ENCODE data around the gene GABBR2. TPM values are rescaled to one million over a fixed set of nuclear protein-coding genes. Genes with fewer than 3 reads are reported as not detected.

The GABBR2 gene
- total RNA-seq, 1 experiment from 2014 or later: 6.3 TPM

DNA sequence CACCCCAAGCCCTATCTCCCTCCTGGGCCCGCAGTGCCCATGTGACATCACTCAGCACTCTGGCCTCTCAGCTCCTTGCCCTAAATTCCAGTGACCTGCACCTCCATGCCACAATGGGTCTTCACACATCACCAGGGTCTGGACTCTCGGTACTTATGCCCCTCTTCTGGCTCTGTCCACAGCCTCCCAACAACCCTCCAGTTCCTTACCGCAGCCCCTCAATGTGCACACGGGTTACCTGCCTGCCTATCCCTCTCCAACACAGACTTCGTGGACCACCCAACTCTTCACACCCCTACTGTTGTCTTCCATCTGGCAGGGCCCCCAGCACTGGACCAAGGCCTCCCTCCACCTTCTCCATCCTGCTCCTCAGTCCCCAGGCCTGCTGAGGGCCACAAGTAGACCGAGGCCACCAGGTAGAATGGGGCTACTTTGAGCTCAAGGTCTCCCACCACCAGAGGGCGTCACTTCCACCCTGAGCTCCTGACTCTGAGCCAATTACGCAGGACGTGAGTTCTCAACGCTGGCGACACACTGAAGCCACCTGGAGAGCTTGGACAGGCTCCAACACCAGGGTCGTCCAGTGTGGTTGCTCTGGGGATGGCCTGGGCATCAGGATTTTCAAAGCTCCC lies 172.1 kb downstream of the GABBR2 start:
- no peaks in the 10 kb centered on the region for H3K36me3 ChIP-seq (ENCODE audit: control insufficient read depth, insufficient read depth, low read length)
- ATAC-seq (no peak), DNase-seq (ENCODE audit: low read depth, low spot score) (no peak)
- no peaks in the 10 kb centered on the region for H3K4me1 ChIP-seq (ENCODE audit: control insufficient read depth, insufficient read depth, low read length)
- no peak overlapping the region for H3K27ac ChIP-seq (ENCODE audit: low read length)
- H3K27me3 ChIP-seq (ENCODE audit: control insufficient read depth, insufficient read depth, low read length): no peaks in the 10 kb centered on the region
- H3K4me3 ChIP-seq (ENCODE audit: low read depth in 2 of 2, low read length in 2 of 2): no peak overlapping the region
- in situ Hi-C loops (cut with HindIII; ENCODE audit: low pct_unique_long_range_greater_than_20kb, low sequenced_read_pairs): no loop called here
- BruUV-seq (replicated peaks): no TSS peak
- no peak for TF ChIP-seq POLR2AphosphoS5 (IDR thresholded peaks at IDR 0.05; ENCODE audit: low read depth, low read length)
- no peak for TF ChIP-seq TCF7L2 (IDR thresholded peaks at IDR 0.05; ENCODE audit: low read depth, low read length)
- TF ChIP-seq, protein P1, sequence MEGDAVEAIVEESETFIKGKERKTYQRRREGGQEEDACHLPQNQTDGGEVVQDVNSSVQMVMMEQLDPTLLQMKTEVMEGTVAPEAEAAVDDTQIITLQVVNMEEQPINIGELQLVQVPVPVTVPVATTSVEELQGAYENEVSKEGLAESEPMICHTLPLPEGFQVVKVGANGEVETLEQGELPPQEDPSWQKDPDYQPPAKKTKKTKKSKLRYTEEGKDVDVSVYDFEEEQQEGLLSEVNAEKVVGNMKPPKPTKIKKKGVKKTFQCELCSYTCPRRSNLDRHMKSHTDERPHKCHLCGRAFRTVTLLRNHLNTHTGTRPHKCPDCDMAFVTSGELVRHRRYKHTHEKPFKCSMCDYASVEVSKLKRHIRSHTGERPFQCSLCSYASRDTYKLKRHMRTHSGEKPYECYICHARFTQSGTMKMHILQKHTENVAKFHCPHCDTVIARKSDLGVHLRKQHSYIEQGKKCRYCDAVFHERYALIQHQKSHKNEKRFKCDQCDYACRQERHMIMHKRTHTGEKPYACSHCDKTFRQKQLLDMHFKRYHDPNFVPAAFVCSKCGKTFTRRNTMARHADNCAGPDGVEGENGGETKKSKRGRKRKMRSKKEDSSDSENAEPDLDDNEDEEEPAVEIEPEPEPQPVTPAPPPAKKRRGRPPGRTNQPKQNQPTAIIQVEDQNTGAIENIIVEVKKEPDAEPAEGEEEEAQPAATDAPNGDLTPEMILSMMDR (IDR thresholded peaks at IDR 0.05): peak; percentile 22; the same call in 1 of the 2 replicates
- TF ChIP-seq, protein P2, sequence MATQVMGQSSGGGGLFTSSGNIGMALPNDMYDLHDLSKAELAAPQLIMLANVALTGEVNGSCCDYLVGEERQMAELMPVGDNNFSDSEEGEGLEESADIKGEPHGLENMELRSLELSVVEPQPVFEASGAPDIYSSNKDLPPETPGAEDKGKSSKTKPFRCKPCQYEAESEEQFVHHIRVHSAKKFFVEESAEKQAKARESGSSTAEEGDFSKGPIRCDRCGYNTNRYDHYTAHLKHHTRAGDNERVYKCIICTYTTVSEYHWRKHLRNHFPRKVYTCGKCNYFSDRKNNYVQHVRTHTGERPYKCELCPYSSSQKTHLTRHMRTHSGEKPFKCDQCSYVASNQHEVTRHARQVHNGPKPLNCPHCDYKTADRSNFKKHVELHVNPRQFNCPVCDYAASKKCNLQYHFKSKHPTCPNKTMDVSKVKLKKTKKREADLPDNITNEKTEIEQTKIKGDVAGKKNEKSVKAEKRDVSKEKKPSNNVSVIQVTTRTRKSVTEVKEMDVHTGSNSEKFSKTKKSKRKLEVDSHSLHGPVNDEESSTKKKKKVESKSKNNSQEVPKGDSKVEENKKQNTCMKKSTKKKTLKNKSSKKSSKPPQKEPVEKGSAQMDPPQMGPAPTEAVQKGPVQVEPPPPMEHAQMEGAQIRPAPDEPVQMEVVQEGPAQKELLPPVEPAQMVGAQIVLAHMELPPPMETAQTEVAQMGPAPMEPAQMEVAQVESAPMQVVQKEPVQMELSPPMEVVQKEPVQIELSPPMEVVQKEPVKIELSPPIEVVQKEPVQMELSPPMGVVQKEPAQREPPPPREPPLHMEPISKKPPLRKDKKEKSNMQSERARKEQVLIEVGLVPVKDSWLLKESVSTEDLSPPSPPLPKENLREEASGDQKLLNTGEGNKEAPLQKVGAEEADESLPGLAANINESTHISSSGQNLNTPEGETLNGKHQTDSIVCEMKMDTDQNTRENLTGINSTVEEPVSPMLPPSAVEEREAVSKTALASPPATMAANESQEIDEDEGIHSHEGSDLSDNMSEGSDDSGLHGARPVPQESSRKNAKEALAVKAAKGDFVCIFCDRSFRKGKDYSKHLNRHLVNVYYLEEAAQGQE (IDR thresholded peaks at IDR 0.05; ENCODE audit: insufficient read depth in 1 of 2, low read depth in 2 of 2, low read length in 1 of 2): no peak
- ChIA-PET POLR2A (no interaction called here), CTCF (no interaction called here)
- no peaks in the 10 kb centered on the region for H3K9me3 ChIP-seq (ENCODE audit: control insufficient read depth, insufficient read depth, low read depth, low read length)
- intact Hi-C loops (cut with micrococcal nuclease; ENCODE audit: unreplicated experiment): no loop called here

DNA sequence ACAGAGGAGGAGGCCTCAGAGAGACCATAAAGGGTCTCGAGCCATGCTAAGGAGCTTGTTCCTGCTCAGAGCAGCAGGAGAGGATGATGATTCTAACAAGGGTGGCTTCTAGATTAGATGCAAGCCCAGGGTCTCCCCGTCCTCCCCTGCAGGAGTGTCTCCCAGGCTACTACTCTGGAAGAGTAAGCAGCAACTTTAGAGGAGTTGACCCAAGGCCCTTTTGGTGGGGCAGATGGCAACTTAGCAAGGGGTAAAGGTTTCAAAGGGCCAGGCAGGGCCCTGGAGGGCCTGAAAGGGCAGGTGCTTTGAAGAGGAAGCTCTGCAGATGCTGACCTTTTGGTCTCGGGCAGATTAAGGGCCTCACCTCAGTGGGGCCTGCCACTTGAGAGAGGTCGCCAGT lies 174.9 kb downstream of the GABBR2 start:
- no peak for DNase-seq (ENCODE audit: low read depth, low spot score)
- ATAC-seq: no peak
- no peaks in the 10 kb centered on the region for H3K36me3 ChIP-seq (ENCODE audit: control insufficient read depth, insufficient read depth, low read length)
- no peaks in the 10 kb centered on the region for H3K27me3 ChIP-seq (ENCODE audit: control insufficient read depth, insufficient read depth, low read length)
- in situ Hi-C loops (cut with HindIII; ENCODE audit: low pct_unique_long_range_greater_than_20kb, low sequenced_read_pairs) (no loop called here), intact Hi-C loops (cut with micrococcal nuclease; ENCODE audit: unreplicated experiment) (no loop called here)
- H3K27ac ChIP-seq (ENCODE audit: low read length): no peak overlapping the region
- no peaks in the 10 kb centered on the region for H3K9me3 ChIP-seq (ENCODE audit: control insufficient read depth, insufficient read depth, low read depth, low read length)
- ChIA-PET POLR2A (no interaction called here), CTCF (no interaction called here)
- no peaks in the 10 kb centered on the region for H3K4me1 ChIP-seq (ENCODE audit: control insufficient read depth, insufficient read depth, low read length)
- BruUV-seq (replicated peaks): no TSS peak
- H3K4me3 ChIP-seq (ENCODE audit: low read depth in 2 of 2, low read length in 2 of 2): no peak overlapping the region
- TF ChIP-seq, protein P1 (IDR thresholded peaks at IDR 0.05): no peak
- TF ChIP-seq POLR2AphosphoS5 (IDR thresholded peaks at IDR 0.05; ENCODE audit: low read depth, low read length): no peak
- no peak for TF ChIP-seq TCF7L2 (IDR thresholded peaks at IDR 0.05; ENCODE audit: low read depth, low read length)
- TF ChIP-seq, protein P2 (IDR thresholded peaks at IDR 0.05; ENCODE audit: insufficient read depth in 1 of 2, low read depth in 2 of 2, low read length in 1 of 2): no peak
- TF ChIP-seq SIN3A (IDR thresholded peaks at IDR 0.05; ENCODE audit: borderline replicate concordance, insufficient read depth, low read depth, low read length): no peak
